SH-SY5Y (cell line): Measurements from ENCODE around the gene ATXN7L3.

ENCODE experiments used
- GATA2 ChIP-seq: IDR thresholded peaks from 2 replicates; pipeline ENCODE4 v1.6.1; 2011; ENCODE audit warnings: mild to moderate bottlenecking, low read depth, low read length
- GATA3 ChIP-seq: IDR thresholded peaks from 2 replicates; pipeline ENCODE4 v1.6.1; 2011; ENCODE audit warnings: low read depth, mild to moderate bottlenecking, low read length, moderate library complexity

DNA sequence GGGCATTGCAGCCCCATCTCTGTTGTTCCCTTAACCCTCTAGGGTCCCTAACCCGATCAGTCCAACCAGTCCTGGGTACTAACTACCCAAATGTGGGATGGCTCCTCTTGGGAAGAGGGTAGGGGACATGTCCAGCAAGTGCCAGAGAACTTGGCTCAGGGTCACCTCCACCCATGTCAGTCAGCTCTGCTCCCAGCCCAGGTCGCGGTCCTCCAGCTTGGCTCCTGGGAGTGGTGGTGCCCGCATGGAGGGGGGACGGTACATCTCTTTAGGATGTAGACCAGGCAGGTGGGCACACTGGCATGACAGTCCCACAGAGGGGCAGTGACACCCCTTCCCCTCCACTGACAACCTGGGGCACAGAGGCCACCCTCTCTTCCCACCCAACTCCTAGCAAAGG is 6.9 kb downstream of the ATXN7L3 start:
- TF ChIP-seq GATA2: no peak
- TF ChIP-seq GATA3: no peak
